Prostate gland (tissue), 2 donors: Measurements from ENCODE around the gene ITM2C. TPM values are rescaled to one million over a fixed set of nuclear protein-coding genes. Genes with fewer than 3 reads are reported as not detected.

ENCODE experiments used
- DNase-seq: peaks from one replicate; pipeline ENCODE4 v3.0.0-alpha.2; 2019; ENCODE audit warnings: low spot score
- H3K27ac ChIP-seq, 2 donors: fragments of 200-600 bp; sonication (generic); 2 replicates each; pipeline ENCODE4 v1.5.1; 2017 to 2019
- H3K27me3 ChIP-seq: fragments of 200-600 bp; sonication (generic); replicated peaks from 2 replicates; pipeline ENCODE4 v1.5.1; 2019; ENCODE audit not compliant: insufficient read depth
- H3K36me3 ChIP-seq, 2 donors: fragments of 200-600 bp; sonication (generic); 1 replicate in 1 of 2; 2 replicates in 1 of 2; pipeline versions ENCODE4 v1.5.1 to v1.8.1; 2017 to 2019
- H3K4me1 ChIP-seq: fragments of 200-600 bp; sonication (generic); replicated peaks from 2 replicates; pipeline ENCODE4 v1.5.1; 2019
- H3K4me3 ChIP-seq, 2 donors: fragments of 200-600 bp; sonication (generic); 2 replicates each; pipeline ENCODE4 v1.5.1; 2017 to 2019
- H3K9me3 ChIP-seq: fragments of 200-600 bp; sonication (generic); 2 replicates; pipeline ENCODE4 v1.5.1; 2017
- CTCF ChIP-seq, 4 experiments: fragments of 200-600 bp in 2 of 4; fragments of 450-650 bp in 2 of 4; sonication (generic) in 2 of 4; IDR thresholded peaks; 1 replicate in 3 of 4; 2 replicates in 1 of 4; pipeline ENCODE4 v1.5.1; 2016 to 2019; ENCODE audit warnings: antibody characterized with exemption in 4 of 4, mild to moderate bottlenecking in 2 of 4, moderate library complexity in 2 of 4
- POLR2A ChIP-seq: fragments of 450-650 bp; IDR thresholded peaks from one replicate; pipeline ENCODE4 v1.6.1; 2016; ENCODE audit warnings: antibody characterized with exemption, mild to moderate bottlenecking
- POLR2AphosphoS5 ChIP-seq: sonication (generic); formaldehyde crosslinking; IDR thresholded peaks from one replicate; pipeline ENCODE4 v1.6.1; 2017; ENCODE audit warnings: antibody characterized with exemption
- WGBS: methylation state at CpG from one replicate; pipeline ENCODE4 v1.1.5; 2018; 5-methylcytosine and 5-hydroxymethylcytosine counted together
- intact Hi-C: fragments of 100-400 bp; cut with DNase I; formaldehyde crosslinking; loops from one replicate; pipeline ENCODE4 v1.14.2; 2022
- total RNA-seq, 2 donors: library from RNA; depleted of rRNA; stranded (reverse); fragments of >200 nt; gene quantifications; one replicate each; pipeline ENCODE4 v1.1.0, GENCODE V29; 2016

The ITM2C gene
- total RNA-seq, 2 donors from 2014 or later = 104 to 137 TPM

GRCh38 chr2:230830428-230830827, 34.3 kb upstream of the ITM2C start:
- H3K4me1 ChIP-seq = peaks cover 4% of the 10 kb centered on the region
- WGBS = 88% methylated on average over 7 of the region's 7 CpGs
- no peaks in the 10 kb centered on the region for H3K9me3 ChIP-seq
- H3K4me3 ChIP-seq = no peak overlapping the region
- H3K27me3 ChIP-seq = no peaks in the 10 kb centered on the region
- no peak for DNase-seq
- intact Hi-C loops = no loop called here
- no peak overlapping the region for H3K27ac ChIP-seq
- TF ChIP-seq POLR2AphosphoS5 (no peak), CTCF (IDR thresholded peaks at IDR 0.05) (no peak)
- no peaks in the 10 kb centered on the region for H3K36me3 ChIP-seq

GRCh38 chr2:230840301-230840700, 24.4 kb upstream of the ITM2C start:
- no peaks in the 10 kb centered on the region for H3K4me1 ChIP-seq
- TF ChIP-seq POLR2A = no peak
- TF ChIP-seq CTCF (IDR thresholded peaks at IDR 0.05) = no peak
- no peak for TF ChIP-seq POLR2AphosphoS5
- no peak overlapping the region for H3K4me3 ChIP-seq
- H3K27me3 ChIP-seq = no peaks in the 10 kb centered on the region
- no peak for DNase-seq
- WGBS = 25% methylated on average over 2 of the region's 2 CpGs
- H3K9me3 ChIP-seq = no peaks in the 10 kb centered on the region
- intact Hi-C loops = no loop called here
- no peak overlapping the region for H3K27ac ChIP-seq
- no peaks in the 10 kb centered on the region for H3K36me3 ChIP-seq

- no peaks in the 10 kb centered on the region for H3K36me3 ChIP-seq
- no peaks in the 10 kb centered on the region for H3K27me3 ChIP-seq
- no peaks in the 10 kb centered on the region for H3K4me1 ChIP-seq
- H3K4me3 ChIP-seq = no peak overlapping the region
- whole genome bisulfite sequencing = 29% methylated on average over 6 of the region's 6 CpGs
- H3K27ac ChIP-seq = no peak overlapping the region
- no peaks in the 10 kb centered on the region for H3K9me3 ChIP-seq
- TF ChIP-seq POLR2A = no peak
- TF ChIP-seq POLR2AphosphoS5 = no peak
- TF ChIP-seq CTCF (IDR thresholded peaks at IDR 0.05) = no peak
- no peak for DNase-seq
- intact Hi-C loops = no loop called here
These were observed 22.3 kb upstream of the ITM2C start for GRCh38 chr2:230842473-230842872.

GRCh38 chr2:230843132-230843531, 21.6 kb upstream of the ITM2C start:
- 92% methylated on average over 4 of the region's 4 CpGs for WGBS
- no peak overlapping the region for H3K4me3 ChIP-seq
- H3K4me1 ChIP-seq = no peaks in the 10 kb centered on the region
- no peak for TF ChIP-seq POLR2A
- TF ChIP-seq CTCF (IDR thresholded peaks at IDR 0.05) = no peak
- no peak for TF ChIP-seq POLR2AphosphoS5
- H3K9me3 ChIP-seq = no peaks in the 10 kb centered on the region
- H3K27me3 ChIP-seq = no peaks in the 10 kb centered on the region
- no peaks in the 10 kb centered on the region for H3K36me3 ChIP-seq
- H3K27ac ChIP-seq = no peak overlapping the region
- no peak for DNase-seq
- intact Hi-C loops = no loop called here

GRCh38 chr2:230846360-230846759, 18.4 kb upstream of the ITM2C start:
- no peaks in the 10 kb centered on the region for H3K36me3 ChIP-seq
- no peaks in the 10 kb centered on the region for H3K4me1 ChIP-seq
- over 99% methylated on average over 6 of the region's 6 CpGs for WGBS
- TF ChIP-seq CTCF (IDR thresholded peaks at IDR 0.05) (no peak), POLR2AphosphoS5 (no peak), POLR2A (no peak)
- H3K4me3 ChIP-seq = no peak overlapping the region
- no peak for DNase-seq
- intact Hi-C loops = no loop called here
- no peaks in the 10 kb centered on the region for H3K27me3 ChIP-seq
- H3K9me3 ChIP-seq = no peaks in the 10 kb centered on the region
- H3K27ac ChIP-seq = no peak overlapping the region
